Measurements from ENCODE around the gene ABHD16B. TPM values are rescaled to one million over a fixed set of nuclear protein-coding genes. Genes with fewer than 3 reads are reported as not detected.

The ABHD16B gene
- total and polyA plus RNA-seq, 2 donors (not counting 1 experiment from before 2014, with no cell fraction given): not detected

- H3K4me3 Mint-ChIP-seq: no peak overlapping the region
- Histone ChIP-seq H3K4me1 (ENCODE audit: control insufficient read depth in 2 of 2, insufficient read depth in 2 of 2, low read length in 2 of 2) (peaks cover 26 to 47% of the 10 kb centered on the region in 2 donors), H3K27me3 (replicated peaks in 1 of 4; ENCODE audit: control extremely low read depth in 1 of 4, control insufficient read depth in 3 of 4, insufficient read depth in 4 of 4, low read length in 3 of 4) (peaks cover 0 to 31% (median 9%) of the 10 kb centered on the region in 4 experiments), H3K4me2 (replicated peaks; ENCODE audit: low read depth, low read length, poor library complexity, severe bottlenecking) (no peak overlapping the region), H3K4me3 (ENCODE audit: control extremely low read depth in 1 of 5, extremely low read depth in 1 of 5, insufficient read depth in 1 of 5, low read depth in 2 of 5, low read length in 4 of 5) (no peak overlapping the region), H3K79me2 (ENCODE audit: control insufficient read depth, insufficient read depth, low read length) (no peaks in the 10 kb centered on the region), H3K9me3 (ENCODE audit: control extremely low read depth in 1 of 3, control insufficient read depth in 2 of 3, insufficient read depth in 1 of 3, low read length in 2 of 3) (no peaks in the 10 kb centered on the region), H3K9ac (ENCODE audit: low read length) (no peak overlapping the region), H3K36me3 (replicated peaks in 1 of 2; ENCODE audit: control extremely low read depth in 1 of 2, control insufficient read depth in 1 of 2, extremely low read depth in 1 of 2, insufficient read depth in 2 of 2, low read length in 1 of 2) (no peaks in the 10 kb centered on the region), H3K27ac (ENCODE audit: low read length in 2 of 2) (no peak overlapping the region), H4K20me1 (ENCODE audit: control insufficient read depth, insufficient read depth, low read length, poor library complexity, severe bottlenecking) (no peaks in the 10 kb centered on the region), H2AFZ (ENCODE audit: insufficient read depth, low read depth, low read length, poor library complexity, severe bottlenecking) (no peak overlapping the region)
- H3K4me1 Mint-ChIP-seq: peaks cover 30% of the 10 kb centered on the region
- ChIA-PET POLR2A (interaction anchor here (0.6 kb wide), 1 partner anchor 333 kb away, joined by 4 read pairs; no protein-coding TSS in a partner anchor), CTCF (interaction anchor here (0.8 kb wide), 1 partner anchor 68 kb away, joined by 3 read pairs; no protein-coding TSS in a partner anchor)
- TF ChIP-seq EZH2 (IDR thresholded peaks at IDR 0.05; ENCODE audit: borderline replicate concordance, insufficient read depth, low read depth, low read length, poor library complexity, severe bottlenecking): no peak
- no peak for TF ChIP-seq CTCF (IDR thresholded peaks at IDR 0.05)
- 23% methylated on average over 16 of the region's 17 CpGs for WGBS (ENCODE audit: insufficient coverage)
- DNase-seq (peak; percentile 23), ATAC-seq (ENCODE audit: low read depth) (no peak)
- H3K27ac Mint-ChIP-seq: no peak overlapping the region
- H3K27me3 Mint-ChIP-seq: peaks cover 15% of the 10 kb centered on the region
- intact Hi-C loops (cut with micrococcal nuclease): no loop called here
- H3K9me3 Mint-ChIP-seq (ENCODE audit: insufficient read depth): no peaks in the 10 kb centered on the region
Measured at GRCh38 chr20:63854069-63854765, 7.1 kb upstream of the ABHD16B start.

GRCh38 chr20:63854766-63855362 is 6.4 kb upstream of the ABHD16B start:
- DNase-seq: no peak
- H3K4me2 ChIP-seq (replicated peaks; ENCODE audit: low read depth, low read length, poor library complexity, severe bottlenecking): no peak overlapping the region
- H3K27ac ChIP-seq (ENCODE audit: low read length in 2 of 2): no peak overlapping the region
- H3K9ac ChIP-seq (ENCODE audit: low read length): no peak overlapping the region
- peaks cover 15% of the 10 kb centered on the region for H3K27me3 Mint-ChIP-seq
- no peak overlapping the region for H3K4me3 Mint-ChIP-seq
- H3K4me1 ChIP-seq (ENCODE audit: control insufficient read depth in 2 of 2, insufficient read depth in 2 of 2, low read length in 2 of 2): peaks cover 26 to 49% of the 10 kb centered on the region in 2 donors
- H3K27me3 ChIP-seq (replicated peaks in 1 of 4; ENCODE audit: control extremely low read depth in 1 of 4, control insufficient read depth in 3 of 4, insufficient read depth in 4 of 4, low read length in 3 of 4): peaks cover 0 to 31% (median 9%) of the 10 kb centered on the region in 4 experiments
- intact Hi-C loops (cut with micrococcal nuclease): no loop called here
- no peak overlapping the region for H3K27ac Mint-ChIP-seq
- H3K36me3 ChIP-seq (replicated peaks in 1 of 2; ENCODE audit: control extremely low read depth in 1 of 2, control insufficient read depth in 1 of 2, extremely low read depth in 1 of 2, insufficient read depth in 2 of 2, low read length in 1 of 2): no peaks in the 10 kb centered on the region
- no peaks in the 10 kb centered on the region for H3K9me3 Mint-ChIP-seq (ENCODE audit: insufficient read depth)
- CTCF ChIA-PET: interaction anchor here (0.8 kb wide), 1 partner anchor 68 kb away, joined by 3 read pairs; no protein-coding TSS in a partner anchor
- ATAC-seq (ENCODE audit: low read depth): no peak
- H2AFZ ChIP-seq (ENCODE audit: insufficient read depth, low read depth, low read length, poor library complexity, severe bottlenecking): no peak overlapping the region
- peaks cover 34% of the 10 kb centered on the region for H3K4me1 Mint-ChIP-seq
- WGBS (ENCODE audit: insufficient coverage): 19% methylated on average over 18 of the region's 26 CpGs
- POLR2A ChIA-PET: no interaction called here
- H3K4me3 ChIP-seq (ENCODE audit: control extremely low read depth in 1 of 5, extremely low read depth in 1 of 5, insufficient read depth in 1 of 5, low read depth in 2 of 5, low read length in 4 of 5): no peak overlapping the region
- no peaks in the 10 kb centered on the region for H3K9me3 ChIP-seq (ENCODE audit: control extremely low read depth in 1 of 3, control insufficient read depth in 2 of 3, insufficient read depth in 1 of 3, low read length in 2 of 3)
- TF ChIP-seq EZH2 (IDR thresholded peaks at IDR 0.05; ENCODE audit: borderline replicate concordance, insufficient read depth, low read depth, low read length, poor library complexity, severe bottlenecking): no peak
- TF ChIP-seq CTCF (IDR thresholded peaks at IDR 0.05): no peak
- no peaks in the 10 kb centered on the region for H4K20me1 ChIP-seq (ENCODE audit: control insufficient read depth, insufficient read depth, low read length, poor library complexity, severe bottlenecking)
- H3K79me2 ChIP-seq (ENCODE audit: control insufficient read depth, insufficient read depth, low read length): no peaks in the 10 kb centered on the region
